OCI-M1 (cell line): ENCODE measurements around the gene PGAP6.
"Not testable (repeated sequence)": the region's sequence is repeated elsewhere in the genome, so short reads cannot be mapped to it uniquely, and the experiment has no call there.

Experiments
- DNase-seq: peaks from one replicate; lab custom pipeline; 2025; lab: John Stamatoyannopoulos, UW

Gene PGAP6, protein sequence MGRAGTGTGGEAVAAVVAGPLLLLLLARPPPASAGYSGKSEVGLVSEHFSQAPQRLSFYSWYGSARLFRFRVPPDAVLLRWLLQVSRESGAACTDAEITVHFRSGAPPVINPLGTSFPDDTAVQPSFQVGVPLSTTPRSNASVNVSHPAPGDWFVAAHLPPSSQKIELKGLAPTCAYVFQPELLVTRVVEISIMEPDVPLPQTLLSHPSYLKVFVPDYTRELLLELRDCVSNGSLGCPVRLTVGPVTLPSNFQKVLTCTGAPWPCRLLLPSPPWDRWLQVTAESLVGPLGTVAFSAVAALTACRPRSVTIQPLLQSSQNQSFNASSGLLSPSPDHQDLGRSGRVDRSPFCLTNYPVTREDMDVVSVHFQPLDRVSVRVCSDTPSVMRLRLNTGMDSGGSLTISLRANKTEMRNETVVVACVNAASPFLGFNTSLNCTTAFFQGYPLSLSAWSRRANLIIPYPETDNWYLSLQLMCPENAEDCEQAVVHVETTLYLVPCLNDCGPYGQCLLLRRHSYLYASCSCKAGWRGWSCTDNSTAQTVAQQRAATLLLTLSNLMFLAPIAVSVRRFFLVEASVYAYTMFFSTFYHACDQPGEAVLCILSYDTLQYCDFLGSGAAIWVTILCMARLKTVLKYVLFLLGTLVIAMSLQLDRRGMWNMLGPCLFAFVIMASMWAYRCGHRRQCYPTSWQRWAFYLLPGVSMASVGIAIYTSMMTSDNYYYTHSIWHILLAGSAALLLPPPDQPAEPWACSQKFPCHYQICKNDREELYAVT

DNA sequence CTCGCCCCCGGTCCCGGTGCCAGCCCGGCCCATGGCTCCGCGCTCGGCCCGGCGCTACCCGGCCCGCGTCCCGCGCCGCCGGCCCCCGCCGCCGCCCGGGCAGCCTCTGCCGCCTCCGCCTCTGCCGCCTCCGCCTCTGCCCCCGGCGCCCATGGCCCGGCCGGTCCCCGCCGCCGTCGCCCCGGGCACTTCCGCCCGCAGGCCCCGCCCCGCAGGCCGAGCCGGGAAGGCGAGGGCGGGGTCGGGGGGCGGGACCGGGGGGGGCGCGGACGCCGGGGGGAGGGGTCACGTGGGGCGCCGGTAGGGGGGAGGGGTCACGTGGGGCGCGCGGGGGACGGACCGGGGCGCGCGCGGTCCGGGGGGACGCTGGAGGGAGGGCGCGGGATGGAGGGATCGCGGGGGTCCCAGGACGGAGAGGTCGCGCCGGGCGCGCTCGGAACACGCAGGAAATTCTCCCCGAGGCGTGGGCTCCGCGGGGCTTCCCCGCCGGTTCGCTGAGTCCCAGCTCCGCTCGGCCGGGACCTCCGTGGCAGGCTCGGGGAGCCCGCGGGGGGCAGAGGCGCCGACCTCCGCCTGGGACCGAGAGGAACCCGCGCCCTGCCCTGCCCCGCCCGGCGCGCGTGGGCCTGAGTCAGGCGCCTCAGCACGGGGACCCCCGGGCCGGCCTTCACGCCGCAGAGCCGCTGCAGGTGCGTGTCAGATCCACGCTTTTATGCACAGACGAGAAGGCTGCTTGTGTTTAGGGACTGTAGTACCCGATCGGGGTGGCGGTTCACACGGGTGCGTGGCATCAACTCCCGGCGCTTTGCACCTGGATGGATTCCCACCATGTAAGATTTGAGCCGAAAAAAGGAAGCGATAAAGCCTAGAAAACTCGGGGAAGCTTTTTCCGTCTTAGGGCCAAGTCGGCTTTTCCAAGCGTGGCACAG lies at the start of gene PGAP6:
Gene PGAP6 (minus strand): TSS at position 190 of the 929 bp plus-strand sequence. CDS start 157 bp downstream, at position 33.
- DNase-seq, result peak; percentile 69

DNA sequence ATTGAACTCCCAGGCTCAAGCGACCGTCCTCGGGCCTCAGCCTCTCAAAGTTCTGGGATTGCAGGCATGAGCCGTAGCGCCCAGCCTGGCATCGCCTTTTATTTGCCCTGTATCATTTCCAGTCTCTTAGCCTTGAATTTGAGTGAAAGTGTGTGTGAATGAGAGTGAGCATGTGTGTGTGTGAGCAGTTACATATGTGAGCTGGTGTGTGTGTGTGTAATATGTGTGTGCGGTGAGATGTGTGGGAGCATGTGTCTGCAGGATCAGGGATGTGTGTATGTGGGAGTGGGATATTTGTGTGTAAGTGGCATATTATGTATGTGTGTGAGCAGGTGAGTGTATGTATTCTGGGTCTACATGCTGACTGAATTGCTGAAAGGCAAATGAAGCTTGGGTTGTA lies 49.1 kb upstream of the PGAP6 start:
- DNase-seq, result no peak

DNA sequence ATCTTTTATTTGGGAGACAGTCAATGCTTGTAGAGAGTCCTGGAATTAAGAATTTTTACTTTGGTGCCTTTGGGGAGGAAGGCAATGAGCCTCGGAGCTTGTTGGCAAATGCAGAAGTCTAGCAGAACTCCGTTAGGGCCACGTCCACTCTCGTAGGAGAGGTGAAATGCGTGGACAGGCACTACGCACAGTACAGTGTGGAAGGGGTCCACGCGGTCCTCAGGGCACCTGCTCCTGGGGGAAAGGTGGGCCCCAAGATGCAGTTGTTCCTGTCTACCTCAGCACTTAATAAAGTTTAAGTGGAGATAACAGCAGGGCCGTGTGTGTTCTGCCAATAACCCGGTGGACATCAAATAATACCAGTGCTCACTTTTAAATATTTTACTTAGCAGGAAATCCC lies 45.5 kb upstream of the PGAP6 start:
- DNase-seq, result no peak

DNA sequence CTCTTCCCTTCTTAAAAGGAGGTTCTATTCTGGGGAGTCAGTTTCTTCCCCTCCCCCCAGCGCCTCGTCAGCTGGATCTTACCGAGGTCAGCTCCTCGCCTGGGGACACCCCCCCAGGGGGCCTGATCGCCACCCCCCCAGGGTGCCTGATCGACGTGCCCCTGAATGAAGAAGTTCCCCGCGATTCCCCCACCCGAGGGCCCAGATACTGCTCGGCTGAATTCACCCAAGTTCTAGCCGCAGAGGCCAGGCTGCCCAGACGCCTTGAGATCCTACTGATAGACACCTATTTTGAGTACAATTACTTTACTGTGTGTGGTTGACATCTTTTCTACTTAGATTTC lies 45.1 kb upstream of the PGAP6 start:
- DNase-seq, result no peak

DNA sequence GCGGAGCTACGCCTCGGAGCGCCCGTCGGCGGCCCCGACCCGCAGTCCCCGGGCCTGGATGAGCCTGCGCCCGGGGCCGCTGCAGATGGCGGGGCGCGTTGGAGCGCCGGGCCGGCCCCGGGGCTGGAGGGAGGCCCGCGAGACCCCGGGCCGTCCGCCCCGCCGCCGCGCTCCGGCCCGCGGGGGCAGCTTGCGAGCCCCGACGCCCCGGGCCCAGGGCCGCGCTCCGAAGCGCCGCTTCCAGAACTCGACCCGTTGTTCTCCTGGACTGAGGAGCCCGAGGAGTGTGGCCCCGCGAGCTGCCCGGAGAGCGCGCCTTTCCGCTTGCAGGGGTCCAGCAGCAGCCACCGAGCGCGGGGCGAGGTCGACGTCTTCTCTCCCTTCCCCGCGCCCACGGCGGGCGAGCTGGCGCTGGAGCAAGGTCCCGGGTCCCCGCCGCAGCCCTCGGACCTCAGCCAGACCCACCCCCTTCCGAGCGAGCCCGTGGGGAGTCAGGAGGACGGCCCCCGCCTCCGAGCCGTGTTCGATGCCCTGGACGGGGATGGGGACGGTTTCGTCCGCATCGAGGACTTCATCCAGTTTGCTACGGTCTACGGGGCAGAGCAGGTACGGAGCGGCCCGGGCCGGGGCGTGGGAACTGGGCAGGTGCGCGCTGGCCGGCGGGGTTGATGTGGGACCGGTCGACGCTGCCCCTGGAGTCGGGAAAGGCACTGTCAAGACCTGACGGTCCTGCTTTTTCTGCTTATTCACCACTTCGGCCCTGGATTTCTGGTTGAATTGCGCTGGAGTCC lies 44.5 kb upstream of the PGAP6 start:
- DNase-seq, result no peak

DNA sequence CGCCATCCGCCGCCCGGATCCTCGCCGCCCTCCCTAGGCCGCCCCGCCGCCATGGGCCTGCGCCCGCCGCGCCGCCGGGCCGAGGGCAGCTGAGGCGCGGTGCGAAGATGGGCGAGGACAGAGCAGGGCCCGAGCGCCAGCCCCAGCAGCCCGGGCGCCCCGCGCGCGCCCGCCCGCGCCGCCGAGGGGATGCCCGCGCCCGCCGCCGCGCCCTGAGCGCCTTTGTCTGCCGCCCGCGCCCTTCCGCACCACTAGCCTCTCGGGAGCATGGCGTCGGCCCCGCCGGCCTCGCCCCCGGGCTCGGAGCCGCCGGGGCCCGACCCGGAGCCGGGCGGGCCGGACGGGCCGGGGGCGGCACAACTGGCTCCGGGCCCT lies 43.9 kb upstream of the PGAP6 start:
- no peak for DNase-seq

DNA sequence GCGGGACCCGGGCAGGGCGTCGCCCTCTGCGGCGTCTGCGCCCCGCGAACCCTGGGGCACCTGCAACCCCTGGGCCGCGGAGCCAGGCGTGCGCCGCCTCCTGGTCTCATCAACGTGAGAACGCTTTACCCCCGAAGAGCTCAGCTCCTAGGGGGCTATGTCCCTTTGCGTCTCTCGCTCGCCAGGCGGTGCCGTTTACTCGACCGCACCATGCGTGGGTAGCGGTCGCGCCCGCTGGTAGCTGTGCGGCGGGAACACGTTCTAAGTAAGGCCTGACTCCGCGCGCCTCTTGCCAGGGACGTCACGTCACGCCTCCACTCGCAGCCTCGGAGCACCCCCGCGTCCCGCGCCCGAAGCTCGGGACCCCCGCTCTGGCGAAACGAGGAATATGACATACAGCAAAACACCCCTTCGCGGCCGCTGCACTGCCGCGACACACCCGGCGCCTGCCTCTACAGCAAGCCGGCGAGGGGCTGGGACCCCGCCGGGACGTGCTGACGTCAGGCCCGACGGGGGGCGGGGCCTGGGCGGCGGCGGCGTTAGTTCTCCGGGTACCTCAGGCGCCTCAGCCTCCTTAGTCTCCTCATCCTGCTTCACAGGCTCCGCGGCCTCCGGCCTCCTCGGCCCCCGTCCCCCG lies 43.4 kb upstream of the PGAP6 start, which contains the start of gene RAB11FIP3:
Gene RAB11FIP3 (plus strand): TSS at position 568 of the 637 bp plus-strand sequence. CDS start 358 bp downstream, outside the sequence.
- DNase-seq, result peak; percentile 86

DNA sequence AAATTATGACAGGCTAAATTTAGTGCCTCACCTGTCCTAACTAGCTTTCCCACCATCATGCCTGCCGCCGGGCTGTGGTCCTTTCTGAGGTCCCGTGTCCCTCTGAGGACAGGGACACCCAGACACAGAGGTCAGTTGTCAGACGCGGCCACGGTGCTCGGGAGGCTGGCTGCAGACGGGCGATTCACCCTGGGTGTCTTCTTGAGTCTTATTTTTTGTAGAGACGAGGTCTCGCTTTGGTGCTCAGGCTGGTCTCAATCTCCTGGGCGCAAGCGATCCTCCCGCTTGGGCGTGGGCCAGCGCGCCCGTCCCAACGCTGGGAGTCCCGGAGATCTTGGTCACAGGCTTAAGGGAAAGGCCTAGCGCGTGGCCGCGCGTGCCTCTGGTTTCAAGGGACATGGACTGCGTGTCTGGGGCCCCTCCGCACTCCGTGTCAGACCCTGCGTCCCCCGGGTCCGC lies 42.9 kb upstream of the PGAP6 start:
- peak; percentile 50 for DNase-seq

DNA sequence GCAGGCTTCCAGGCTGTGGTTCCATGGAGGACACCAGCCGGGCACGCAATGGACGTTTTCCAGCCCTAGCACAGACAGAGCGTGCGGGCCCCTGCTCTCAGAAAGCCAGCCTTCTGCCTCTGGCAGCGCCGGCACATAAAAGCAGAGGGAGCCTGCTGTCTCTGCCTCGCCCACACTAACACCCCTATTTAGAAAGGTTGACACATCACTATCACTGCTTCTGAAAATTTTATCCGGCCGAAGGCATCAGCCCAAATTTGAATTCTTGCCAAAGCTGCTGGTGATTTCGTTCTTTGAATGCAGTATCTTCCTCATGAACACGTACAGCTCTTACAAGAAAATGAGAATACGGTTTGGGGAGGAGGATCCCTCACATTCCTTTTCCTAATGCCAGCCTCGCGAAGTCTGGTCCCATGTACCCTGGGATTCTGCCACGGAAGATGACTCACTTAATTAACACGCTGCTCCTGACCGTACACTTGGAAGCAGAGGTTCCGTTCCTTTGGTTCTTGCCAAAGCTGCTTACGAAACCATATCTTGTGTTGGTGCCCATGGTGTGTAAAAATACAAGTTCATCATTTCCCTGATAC lies 42.4 kb upstream of the PGAP6 start:
- peak; percentile 63 for DNase-seq

DNA sequence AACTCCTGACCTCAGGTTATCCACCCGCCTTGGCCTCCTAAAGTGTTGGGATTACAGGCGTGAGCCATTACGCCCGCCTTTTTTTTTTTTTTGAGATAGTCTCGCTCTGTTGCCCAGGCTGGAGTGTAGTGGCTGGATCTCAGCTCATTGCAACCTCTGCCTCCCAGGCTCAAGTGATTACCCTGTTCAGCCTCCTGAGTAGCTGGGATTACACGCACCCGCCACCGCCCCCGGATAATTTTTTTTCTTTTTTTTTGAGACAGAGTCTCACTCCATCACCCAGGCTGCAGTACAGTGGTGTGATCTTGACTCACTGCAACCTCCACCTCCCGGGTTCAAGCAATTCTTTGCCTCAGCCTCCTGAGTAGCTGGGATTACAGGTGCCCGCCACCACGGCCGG lies 40.4 kb upstream of the PGAP6 start:
- DNase-seq, result not testable (repeated sequence)

DNA sequence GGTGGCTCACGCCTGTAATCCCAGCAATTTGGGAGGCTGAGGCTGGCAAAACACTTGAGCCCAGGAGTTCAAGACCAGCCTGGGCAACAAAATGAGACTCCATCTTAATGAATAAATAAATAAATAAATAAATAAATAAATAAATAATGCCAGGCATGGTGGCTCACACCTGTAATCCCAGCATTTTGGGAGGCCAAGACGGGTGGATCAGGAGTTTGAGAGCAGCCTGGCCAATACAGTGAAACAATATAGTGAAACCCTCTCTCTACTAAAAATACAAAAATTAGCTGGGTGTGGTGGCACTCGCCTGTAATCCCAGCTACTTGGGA lies 33.4 kb upstream of the PGAP6 start:
- DNase-seq, result not testable (repeated sequence)

DNA sequence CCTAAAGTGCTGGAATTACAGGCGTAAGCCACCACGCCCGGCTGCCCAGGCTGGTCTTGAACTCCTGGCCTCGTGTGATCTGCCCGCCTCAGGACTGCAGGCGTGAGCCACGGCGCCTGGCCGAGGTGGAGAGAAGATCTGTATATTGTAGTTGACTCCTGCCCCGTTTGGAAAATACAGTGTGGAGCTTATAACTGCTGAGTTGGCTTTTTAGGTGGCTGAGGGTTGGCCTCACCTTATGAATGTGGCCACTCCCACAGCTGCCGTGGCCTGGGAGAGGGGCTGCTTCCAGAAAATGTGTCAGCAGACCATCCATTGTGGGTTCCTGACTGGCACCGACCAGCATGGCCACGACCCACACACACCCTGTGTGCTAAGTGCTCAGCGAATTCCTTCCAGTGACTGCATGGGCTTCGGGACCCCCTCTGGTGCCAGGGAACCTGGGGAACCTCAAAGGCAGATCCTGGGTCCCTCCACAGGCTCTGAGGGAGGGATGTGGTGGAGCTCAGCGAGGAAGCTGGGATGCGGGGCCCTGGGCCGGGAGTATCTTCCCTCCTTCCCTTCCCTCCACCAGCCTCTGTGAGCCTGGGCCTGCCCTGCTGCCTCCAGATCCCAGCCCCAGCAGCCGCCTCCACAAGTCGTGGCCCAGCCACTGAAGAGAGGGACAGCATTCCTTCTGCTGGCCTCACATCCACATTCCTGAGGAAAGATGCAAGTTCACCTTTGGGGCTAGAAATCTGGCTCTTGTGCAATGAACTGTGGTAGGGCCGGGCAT lies 32.8 kb upstream of the PGAP6 start:
- no peak for DNase-seq

DNA sequence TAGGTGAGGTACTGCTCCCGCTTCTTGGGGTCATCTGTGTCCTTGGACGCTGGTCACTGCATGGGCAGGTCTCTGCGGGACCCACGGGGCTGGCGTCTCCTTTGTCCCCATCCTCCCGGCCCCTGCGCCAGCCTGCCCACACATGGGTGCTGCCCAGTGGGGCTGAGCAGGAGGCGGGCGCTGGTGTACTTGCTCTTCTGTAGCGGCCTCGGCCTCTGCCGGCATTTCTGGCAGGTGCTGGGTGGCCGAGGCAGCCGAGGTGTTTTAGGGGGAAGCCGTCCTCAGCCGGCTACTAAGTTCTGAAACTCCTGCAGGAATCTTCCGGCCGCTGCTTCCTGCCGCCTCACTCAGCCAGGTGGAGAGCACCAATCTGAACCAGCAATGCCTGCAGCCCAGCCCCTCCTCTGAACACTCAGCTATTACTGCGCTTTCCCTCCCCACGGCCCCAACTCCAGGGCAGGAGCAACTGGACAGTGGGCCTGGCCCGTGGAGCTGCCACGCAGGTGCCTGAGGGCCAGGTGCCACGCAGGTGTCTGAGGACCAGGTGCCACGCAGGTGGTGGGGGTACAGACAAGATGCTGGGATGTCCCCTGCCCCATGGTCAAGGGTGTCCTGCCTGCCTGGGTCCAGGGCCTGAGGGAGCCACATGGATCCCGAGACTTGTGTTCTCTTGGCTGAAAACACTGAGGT lies 29.9 kb upstream of the PGAP6 start:
- DNase-seq, result no peak

DNA sequence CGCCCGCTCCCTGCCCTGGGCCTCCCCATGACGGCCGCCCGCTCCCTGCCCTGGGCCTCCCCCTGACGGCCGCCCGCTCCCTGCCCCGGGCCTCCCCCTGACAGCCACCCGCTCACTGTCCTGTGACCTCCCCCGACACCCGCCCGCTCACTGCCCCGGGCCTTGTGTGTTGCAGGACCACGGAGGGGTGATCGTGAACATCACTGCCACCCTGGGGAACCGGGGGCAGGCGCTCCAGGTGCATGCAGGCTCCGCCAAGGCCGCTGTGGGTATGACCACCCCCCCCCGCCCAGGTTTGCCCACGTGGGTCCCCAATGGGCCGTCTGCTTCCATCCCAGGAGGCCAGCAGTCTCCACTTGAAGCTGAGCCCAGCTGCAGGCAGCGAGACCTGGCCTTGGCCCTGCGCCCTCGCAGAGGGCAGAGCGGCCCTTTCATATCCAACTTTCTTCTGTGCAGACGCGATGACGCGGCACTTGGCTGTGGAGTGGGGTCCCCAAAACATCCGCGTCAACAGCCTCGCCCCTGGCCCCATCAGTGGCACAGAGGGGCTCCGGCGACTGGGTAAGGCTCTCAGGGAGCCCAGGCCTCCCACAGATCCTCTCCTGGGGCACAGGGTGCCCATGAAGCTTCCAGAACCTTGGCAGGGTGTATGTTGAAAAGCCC lies 28.9 kb upstream of the PGAP6 start:
- no peak for DNase-seq

DNA sequence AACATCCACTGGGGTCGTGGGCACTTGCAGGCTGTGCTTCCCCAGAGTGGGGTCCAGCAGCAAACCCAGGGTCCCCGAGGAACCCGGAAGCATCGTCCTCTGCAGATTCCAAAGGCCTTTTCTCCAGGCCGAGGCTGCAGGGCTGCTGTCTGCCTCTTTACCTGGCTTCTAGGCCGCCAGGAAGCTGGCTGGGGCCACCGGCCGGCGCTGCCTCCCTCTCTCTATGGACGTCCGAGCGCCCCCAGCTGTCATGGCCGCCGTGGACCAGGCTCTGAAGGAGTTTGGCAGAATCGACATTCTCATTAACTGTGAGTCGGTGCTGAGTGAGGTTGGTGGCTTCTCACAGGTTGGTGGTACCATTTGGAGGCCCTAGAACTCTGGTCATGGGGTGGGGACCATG lies 25.5 kb upstream of the PGAP6 start:
- DNase-seq, result no peak

DNA sequence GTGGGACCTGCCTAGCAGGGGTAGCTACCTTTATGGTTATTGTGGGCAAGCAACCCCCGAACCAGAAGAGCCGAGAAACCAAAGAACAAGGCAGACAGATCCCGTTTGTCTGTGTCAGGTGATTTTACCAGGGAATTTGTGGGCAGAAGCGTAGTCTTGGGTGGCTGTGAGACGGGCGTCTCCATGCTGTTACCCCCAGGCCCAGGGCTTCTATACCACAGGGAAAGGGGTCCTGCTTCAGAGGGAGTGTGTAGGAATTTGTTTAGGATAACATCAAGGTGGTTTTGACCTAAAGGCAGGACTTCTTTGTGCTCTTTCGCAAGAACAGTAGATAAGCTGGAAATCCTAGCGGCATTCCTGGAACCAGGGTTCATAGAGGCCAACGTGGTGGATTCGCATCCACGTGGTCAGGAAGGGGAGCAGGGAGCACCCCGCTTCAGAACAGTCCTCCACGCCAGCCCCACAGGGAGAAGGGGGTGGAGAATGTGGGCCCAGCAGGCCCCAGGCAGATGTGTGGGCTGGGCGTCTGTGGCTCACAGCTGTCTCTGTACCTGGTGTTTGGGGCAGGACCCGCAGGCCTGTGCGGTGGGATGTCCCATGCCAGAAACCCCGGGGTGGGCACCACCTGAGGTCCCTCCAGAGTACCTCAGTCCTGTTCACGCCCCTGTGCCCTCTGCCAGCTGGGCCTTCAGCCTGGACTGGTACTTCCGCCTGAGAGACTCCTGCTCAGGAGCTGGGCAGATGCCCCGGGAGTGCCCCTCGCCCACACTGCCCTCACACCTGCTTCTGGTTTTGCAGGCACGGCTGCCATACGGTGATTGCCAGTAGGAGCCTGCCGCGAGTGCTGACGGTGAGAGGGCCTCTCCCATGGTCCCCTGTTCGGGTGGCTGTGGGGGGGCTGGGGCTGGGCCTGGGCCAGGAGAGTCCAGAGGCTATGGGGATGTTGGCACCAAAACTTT lies 24.0 kb upstream of the PGAP6 start:
- DNase-seq, result peak; percentile 62

DNA sequence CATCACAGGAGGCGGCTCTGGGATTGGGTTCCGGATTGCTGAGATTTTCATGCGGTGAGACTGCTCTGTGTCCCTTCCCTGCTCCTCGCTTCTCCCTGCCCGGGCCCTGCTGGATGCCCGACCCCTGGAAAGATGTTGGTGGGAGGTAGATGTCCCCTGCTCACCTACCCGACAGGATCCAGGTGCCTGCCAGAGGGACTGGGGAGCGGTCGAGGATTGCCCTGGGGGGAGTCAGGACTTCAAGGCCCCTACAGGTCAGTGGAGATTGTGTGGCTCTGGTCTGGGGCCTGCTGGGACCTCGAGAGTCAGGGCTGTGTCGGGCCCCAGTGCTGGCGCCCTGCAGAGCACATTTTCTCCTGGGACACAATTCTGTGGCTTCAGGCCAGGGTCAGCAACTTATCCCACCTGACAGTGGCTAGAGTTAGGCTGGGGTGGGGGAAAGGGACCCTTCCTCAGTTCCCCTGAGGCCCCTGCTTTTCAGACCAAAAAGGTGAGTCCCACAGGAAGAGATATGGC lies 23.3 kb upstream of the PGAP6 start:
- no peak for DNase-seq
